ENCODE measurements around the gene GHR. TPM values are rescaled to one million over a fixed set of nuclear protein-coding genes. Genes with fewer than 3 reads are reported as not detected.

Gene GHR
- polyA plus RNA-seq, 1 experiment, result 0.90 TPM

DNA sequence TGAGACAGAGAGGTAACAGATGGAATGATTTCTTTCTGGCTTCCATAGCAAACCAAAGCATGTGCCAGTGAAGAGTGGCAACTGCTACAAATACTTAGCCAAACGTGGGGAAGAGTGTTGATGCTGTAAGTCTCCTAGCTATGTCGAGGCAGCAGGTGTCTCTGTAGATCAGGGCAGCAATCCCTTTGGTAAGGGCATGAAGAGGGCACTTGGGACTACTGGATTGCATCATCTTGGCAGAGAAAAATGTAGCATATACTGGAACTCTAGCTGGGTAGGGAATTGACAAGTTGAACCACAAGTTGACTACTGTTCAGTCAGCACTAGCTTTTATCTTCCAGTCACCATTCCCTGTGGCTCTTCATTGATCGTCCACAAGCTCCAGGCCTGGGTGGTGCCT lies 75.8 kb downstream of the GHR start:
- DNase-seq (ENCODE audit: low read depth), result no peak
- H3K36me3 ChIP-seq (ENCODE audit: control insufficient read depth, insufficient read depth, low read length), result no peaks in the 10 kb centered on the region
- no peak for TF ChIP-seq CTCF (IDR thresholded peaks at IDR 0.05; ENCODE audit: insufficient read depth, low read depth, low read length)
- ChIA-PET CTCF (no interaction called here), POLR2A (no interaction called here)
- H3K4me3 ChIP-seq (ENCODE audit: low read depth, low read length), result no peak overlapping the region
- H3K27me3 ChIP-seq (ENCODE audit: control insufficient read depth, insufficient read depth, low read length), result no peaks in the 10 kb centered on the region

GRCh38 chr5:42500003-42500599 lies 76.9 kb downstream of the GHR start:
- Histone ChIP-seq H3K27me3 (ENCODE audit: control insufficient read depth, insufficient read depth, low read length) (no peaks in the 10 kb centered on the region), H3K36me3 (ENCODE audit: control insufficient read depth, insufficient read depth, low read length) (no peaks in the 10 kb centered on the region), H3K4me3 (ENCODE audit: low read depth, low read length) (no peak overlapping the region)
- ChIA-PET POLR2A (no interaction called here), CTCF (no interaction called here)
- no peak for DNase-seq (ENCODE audit: low read depth)
- no peak for TF ChIP-seq CTCF (IDR thresholded peaks at IDR 0.05; ENCODE audit: insufficient read depth, low read depth, low read length)

GRCh38 chr5:42502613-42503470 lies 79.6 kb downstream of the GHR start:
- POLR2A ChIA-PET, result no interaction called here
- no peak for DNase-seq (ENCODE audit: low read depth)
- TF ChIP-seq CTCF (IDR thresholded peaks at IDR 0.05; ENCODE audit: insufficient read depth, low read depth, low read length), result no peak
- CTCF ChIA-PET, result interaction anchor here (0.6 kb wide), 1 partner anchor 61 kb away, joined by 3 read pairs; no protein-coding TSS in a partner anchor
- Histone ChIP-seq H3K36me3 (ENCODE audit: control insufficient read depth, insufficient read depth, low read length) (no peaks in the 10 kb centered on the region), H3K27me3 (ENCODE audit: control insufficient read depth, insufficient read depth, low read length) (no peaks in the 10 kb centered on the region), H3K4me3 (ENCODE audit: low read depth, low read length) (no peak overlapping the region)

DNA sequence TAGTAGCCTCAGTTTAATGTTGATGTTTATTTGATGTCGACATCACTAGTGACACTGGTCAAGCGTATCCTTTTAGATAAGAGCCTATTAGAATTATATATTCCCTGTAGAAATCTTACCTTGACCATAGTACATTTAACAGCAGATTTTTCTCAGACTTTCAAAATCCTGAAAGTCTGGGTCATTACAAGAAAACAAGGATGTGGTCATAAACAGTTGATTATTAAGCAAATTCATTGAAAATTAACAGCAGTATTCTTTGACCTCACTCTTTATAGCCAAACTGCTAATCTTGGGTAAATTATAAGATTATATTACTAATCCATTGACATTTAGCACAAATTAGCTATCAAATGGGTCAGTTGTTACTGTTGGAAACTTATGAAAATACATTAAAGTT lies 83.4 kb downstream of the GHR start:
- no peak for DNase-seq (ENCODE audit: low read depth)
- TF ChIP-seq CTCF (IDR thresholded peaks at IDR 0.05; ENCODE audit: insufficient read depth, low read depth, low read length), result no peak
- CTCF ChIA-PET, result no interaction called here
- POLR2A ChIA-PET, result no interaction called here
- no peaks in the 10 kb centered on the region for H3K27me3 ChIP-seq (ENCODE audit: control insufficient read depth, insufficient read depth, low read length)
- H3K36me3 ChIP-seq (ENCODE audit: control insufficient read depth, insufficient read depth, low read length), result no peaks in the 10 kb centered on the region
- no peak overlapping the region for H3K4me3 ChIP-seq (ENCODE audit: low read depth, low read length)

- no peaks in the 10 kb centered on the region for H3K36me3 ChIP-seq (ENCODE audit: control insufficient read depth, insufficient read depth, low read length)
- no peak overlapping the region for H3K4me3 ChIP-seq (ENCODE audit: low read depth, low read length)
- POLR2A ChIA-PET, result no interaction called here
- no peak for TF ChIP-seq CTCF (IDR thresholded peaks at IDR 0.05; ENCODE audit: insufficient read depth, low read depth, low read length)
- H3K27me3 ChIP-seq (ENCODE audit: control insufficient read depth, insufficient read depth, low read length), result no peaks in the 10 kb centered on the region
- no peak for DNase-seq (ENCODE audit: low read depth)
- CTCF ChIA-PET, result no interaction called here
These were observed 84.3 kb downstream of the GHR start for GRCh38 chr5:42507451-42508097.

All from BJ (cell line).